Thoracic aorta (tissue), 2 donors: ENCODE measurements around the gene MAPK11. TPM values are rescaled to one million over a fixed set of nuclear protein-coding genes. Genes with fewer than 3 reads are reported as not detected.

Source experiments
- ATAC-seq: fragments of 150-250 bp; one replicate; pipeline ENCODE4 v1.8.0; 2017; ENCODE audit warnings: low read depth; ENCODE audit not compliant: insufficient number of reproducible peaks, low FRiP score
- DNase-seq: peaks from one replicate; pipeline ENCODE4 v3.0.0-alpha.2; 2020; ENCODE audit warnings: low spot score
- H3K27ac ChIP-seq, 2 donors: fragments of 200-600 bp; sonication (generic); 1 replicate in 1 of 2; 2 replicates in 1 of 2; pipeline ENCODE4 v1.5.1; 2016; ENCODE audit warnings: mild to moderate bottlenecking in 2 of 2, moderate library complexity in 2 of 2
- H3K27me3 ChIP-seq: fragments of 200-600 bp; sonication (generic); replicated peaks from 2 replicates; pipeline ENCODE4 v1.6.0; 2016; ENCODE audit warnings: mild to moderate bottlenecking; ENCODE audit not compliant: insufficient read depth
- H3K36me3 ChIP-seq: fragments of 200-600 bp; sonication (generic); one replicate; pipeline ENCODE4 v1.5.1; 2016
- H3K4me1 ChIP-seq, 2 donors: fragments of 200-600 bp; sonication (generic); 1 replicate in 1 of 2; 2 replicates in 1 of 2; pipeline versions ENCODE4 v1.5.1 to v1.6.0; 2016; ENCODE audit warnings: low read depth in 2 of 2, mild to moderate bottlenecking in 1 of 2; ENCODE audit not compliant: control insufficient read depth in 1 of 2
- H3K4me3 ChIP-seq: fragments of 200-600 bp; sonication (generic); 2 replicates; pipeline ENCODE4 v1.5.1; 2016; ENCODE audit warnings: mild to moderate bottlenecking
- H3K9me3 ChIP-seq: fragments of 200-600 bp; sonication (generic); 2 replicates; pipeline ENCODE4 v1.5.1; 2016
- total RNA-seq, 2 donors: library from RNA; depleted of rRNA; stranded (reverse); fragments of >200 nt; gene quantifications; one replicate each; pipeline versions ENCODE4 v1.1.0 to v1.2.3, GENCODE V29; 2016
- TF ChIP-seq, protein P1 (sequence below): fragments of 200-600 bp; sonication (generic); IDR thresholded peaks from one replicate; pipeline ENCODE4 v1.5.1; 2019; ENCODE audit warnings: antibody characterized with exemption

Gene MAPK11
- total RNA-seq, 2 donors from 2014 or later: 5.8 to 8.8 TPM

DNA sequence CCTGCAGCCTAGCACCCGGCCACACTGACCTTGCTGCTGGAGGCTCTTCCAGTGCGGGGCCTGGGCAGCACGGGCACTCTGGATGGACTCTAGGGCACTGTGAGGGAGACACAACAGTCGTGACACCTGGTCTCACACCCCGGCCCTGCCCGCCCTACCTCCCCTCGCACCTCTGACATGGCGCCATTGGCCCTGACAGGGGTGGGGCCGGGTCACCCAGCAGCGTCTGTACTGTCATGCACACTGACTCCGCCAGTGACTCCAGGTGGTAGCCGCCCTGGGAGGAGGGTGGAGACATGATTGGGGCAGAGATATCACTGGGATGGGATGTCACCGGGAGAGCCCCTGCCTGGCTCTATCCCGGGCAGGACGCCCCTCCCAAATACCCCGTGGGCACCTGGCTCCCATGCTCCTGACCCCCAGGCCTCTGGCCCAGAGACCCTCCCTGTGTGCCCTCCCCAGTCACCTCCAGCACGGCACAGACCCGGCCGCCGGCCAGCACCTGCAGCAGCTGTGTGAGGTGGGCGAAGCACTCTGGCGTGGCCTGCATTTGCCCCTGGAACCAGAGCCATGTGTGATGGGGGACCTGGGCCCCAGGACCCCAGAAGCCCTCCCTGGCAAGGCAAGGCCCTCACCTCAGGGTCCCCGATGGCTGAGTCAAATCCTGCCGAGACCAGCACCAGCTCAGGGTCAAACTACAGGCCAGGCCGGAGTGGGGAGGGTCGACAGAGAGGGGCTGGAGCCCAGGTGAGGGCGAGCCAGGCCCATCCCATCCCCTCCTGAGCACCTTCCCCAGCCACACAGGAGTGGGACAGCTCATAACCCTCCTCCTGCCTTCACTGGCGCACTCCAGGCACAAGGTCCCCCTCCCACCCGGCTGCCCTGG is 21.7 kb downstream of the MAPK11 start:
- peaks cover 21 to 51% of the 10 kb centered on the region in 2 donors for H3K4me1 ChIP-seq
- no peak for DNase-seq
- H3K4me3 ChIP-seq: no peak overlapping the region
- no peaks in the 10 kb centered on the region for H3K27me3 ChIP-seq
- H3K36me3 ChIP-seq: no peaks in the 10 kb centered on the region
- H3K9me3 ChIP-seq: no peaks in the 10 kb centered on the region
- TF ChIP-seq, protein P1, sequence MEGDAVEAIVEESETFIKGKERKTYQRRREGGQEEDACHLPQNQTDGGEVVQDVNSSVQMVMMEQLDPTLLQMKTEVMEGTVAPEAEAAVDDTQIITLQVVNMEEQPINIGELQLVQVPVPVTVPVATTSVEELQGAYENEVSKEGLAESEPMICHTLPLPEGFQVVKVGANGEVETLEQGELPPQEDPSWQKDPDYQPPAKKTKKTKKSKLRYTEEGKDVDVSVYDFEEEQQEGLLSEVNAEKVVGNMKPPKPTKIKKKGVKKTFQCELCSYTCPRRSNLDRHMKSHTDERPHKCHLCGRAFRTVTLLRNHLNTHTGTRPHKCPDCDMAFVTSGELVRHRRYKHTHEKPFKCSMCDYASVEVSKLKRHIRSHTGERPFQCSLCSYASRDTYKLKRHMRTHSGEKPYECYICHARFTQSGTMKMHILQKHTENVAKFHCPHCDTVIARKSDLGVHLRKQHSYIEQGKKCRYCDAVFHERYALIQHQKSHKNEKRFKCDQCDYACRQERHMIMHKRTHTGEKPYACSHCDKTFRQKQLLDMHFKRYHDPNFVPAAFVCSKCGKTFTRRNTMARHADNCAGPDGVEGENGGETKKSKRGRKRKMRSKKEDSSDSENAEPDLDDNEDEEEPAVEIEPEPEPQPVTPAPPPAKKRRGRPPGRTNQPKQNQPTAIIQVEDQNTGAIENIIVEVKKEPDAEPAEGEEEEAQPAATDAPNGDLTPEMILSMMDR: no peak
- no peak overlapping the region for H3K27ac ChIP-seq
- no peak for ATAC-seq

DNA sequence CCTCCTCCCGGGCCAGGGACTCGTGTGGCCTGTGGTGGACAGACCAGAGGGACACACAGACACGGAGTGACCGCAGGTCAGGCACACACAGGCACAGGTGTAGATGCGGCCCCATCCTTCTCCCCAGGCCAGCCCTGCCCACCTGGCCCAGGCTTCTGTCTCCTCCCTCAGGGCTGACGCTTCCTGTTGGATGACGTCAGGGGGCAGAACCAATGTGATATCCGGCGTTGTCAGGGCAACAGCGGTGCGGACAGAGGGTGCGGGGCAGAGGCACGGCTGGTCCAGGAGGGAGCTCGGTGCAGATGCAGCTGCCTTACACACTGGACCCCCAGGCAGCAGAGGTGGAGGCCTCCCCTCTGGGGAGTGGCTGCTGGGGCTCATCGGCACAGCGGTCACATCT is 22.4 kb downstream of the MAPK11 start:
- no peaks in the 10 kb centered on the region for H3K36me3 ChIP-seq
- no peak overlapping the region for H3K4me3 ChIP-seq
- DNase-seq (no peak), ATAC-seq (no peak)
- H3K9me3 ChIP-seq: no peaks in the 10 kb centered on the region
- H3K27me3 ChIP-seq: no peaks in the 10 kb centered on the region
- peaks cover 27 to 58% of the 10 kb centered on the region in 2 donors for H3K4me1 ChIP-seq
- H3K27ac ChIP-seq: no peak overlapping the region
- TF ChIP-seq, protein P1: no peak

DNA sequence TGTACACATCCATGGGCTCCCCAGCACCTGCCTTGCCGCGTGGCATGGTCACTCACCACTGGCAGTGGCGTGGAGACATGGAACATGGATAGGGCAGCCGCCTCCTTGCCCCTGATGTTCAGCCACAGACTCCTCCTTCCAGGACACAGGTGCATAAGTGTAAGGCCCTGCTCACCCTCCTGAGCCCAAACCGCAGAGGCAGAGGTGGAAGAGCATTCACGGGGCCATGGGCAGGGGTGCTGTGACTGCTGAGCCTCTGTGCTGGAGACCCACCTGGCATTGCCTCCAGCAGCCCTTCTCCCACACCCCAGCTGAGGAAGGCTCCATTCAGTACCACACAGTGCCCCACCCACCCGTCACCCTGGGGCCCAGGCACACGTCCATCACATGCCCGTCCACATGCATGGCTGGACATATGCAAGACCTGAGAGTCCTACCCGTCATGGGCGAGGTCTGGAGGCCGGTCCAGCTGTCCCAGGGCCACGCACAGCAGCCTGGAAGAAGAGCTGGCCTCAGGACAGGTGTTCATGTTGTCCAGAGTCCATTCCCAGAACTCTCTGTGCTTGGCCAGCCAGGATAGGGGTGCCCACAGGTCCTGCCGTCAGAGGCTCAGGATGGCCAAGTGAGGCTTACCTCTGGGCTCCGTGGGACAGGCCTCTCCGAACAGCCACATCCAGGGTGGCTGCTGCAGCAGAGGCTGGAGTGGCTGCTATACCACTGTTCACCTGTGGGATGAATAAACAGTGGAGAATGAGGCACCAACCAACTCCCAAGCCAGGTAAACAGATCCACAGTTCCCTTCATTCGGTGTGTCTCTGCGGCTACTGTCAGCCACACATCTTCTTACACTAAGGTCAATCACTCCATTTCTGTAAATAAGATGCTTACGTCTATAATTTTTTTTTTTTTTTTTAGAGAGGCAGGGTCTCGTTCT is 23.7 kb downstream of the MAPK11 start:
- DNase-seq: no peak
- H3K27ac ChIP-seq: no peak overlapping the region
- H3K36me3 ChIP-seq: no peaks in the 10 kb centered on the region
- no peaks in the 10 kb centered on the region for H3K9me3 ChIP-seq
- ATAC-seq: no peak
- TF ChIP-seq, protein P1: no peak
- H3K4me3 ChIP-seq: no peak overlapping the region
- peaks cover 38 to 66% of the 10 kb centered on the region in 2 donors for H3K4me1 ChIP-seq
- H3K27me3 ChIP-seq: no peaks in the 10 kb centered on the region

DNA sequence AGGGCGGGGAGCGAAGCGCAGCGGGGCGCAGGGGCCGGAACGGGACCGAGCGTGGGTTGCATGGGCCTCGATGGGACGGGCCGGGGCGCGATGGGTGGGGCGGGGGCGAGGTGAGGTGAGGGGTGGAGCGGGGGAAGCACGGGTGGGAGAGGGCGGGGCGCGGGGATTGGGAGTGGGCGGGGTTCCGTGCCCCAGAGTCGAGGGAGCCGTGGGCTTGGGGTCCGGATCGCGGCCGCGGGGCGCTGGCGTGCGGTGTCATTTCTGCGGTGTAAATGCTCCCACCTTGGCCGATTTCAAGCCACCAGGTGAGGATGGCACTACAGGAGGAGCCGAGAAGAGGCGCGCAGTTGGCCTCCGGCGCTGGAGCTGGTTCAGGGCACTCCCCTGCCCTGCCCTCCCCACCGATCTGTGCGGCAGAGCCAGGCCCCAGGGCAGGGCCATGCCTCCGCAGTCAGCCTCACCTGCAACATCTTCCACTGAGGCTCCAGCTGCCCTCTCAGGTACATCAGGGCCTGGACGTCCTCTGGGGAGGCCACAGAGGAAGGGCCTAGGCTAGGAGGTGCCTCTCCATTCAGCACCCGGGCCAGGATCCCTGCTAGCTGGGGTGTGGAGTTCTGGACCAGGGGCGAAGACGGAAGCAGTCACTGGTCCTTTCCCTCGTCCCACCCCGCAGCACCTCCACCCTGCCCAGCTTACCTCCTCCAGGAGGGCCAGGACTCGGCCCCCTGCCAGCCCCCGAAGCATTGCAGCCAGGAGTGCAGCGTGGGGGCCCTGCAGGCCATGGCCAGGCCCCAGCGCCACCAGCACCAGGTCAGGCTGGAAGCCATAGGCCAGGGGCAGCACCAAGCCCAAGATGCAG is 24.7 kb downstream of the MAPK11 start:
- DNase-seq (no peak), ATAC-seq (peak; percentile 8)
- no peaks in the 10 kb centered on the region for H3K9me3 ChIP-seq
- H3K4me3 ChIP-seq: peak overlapping the region; percentile 89
- H3K27me3 ChIP-seq: no peaks in the 10 kb centered on the region
- TF ChIP-seq, protein P1: no peak
- peaks cover 40 to 62% of the 10 kb centered on the region in 2 donors for H3K4me1 ChIP-seq
- H3K36me3 ChIP-seq: no peaks in the 10 kb centered on the region
- peak overlapping the region; percentile 86 to 90 for H3K27ac ChIP-seq
